ENCODE results near the gene HRAS. TPM values are rescaled to one million over a fixed set of nuclear protein-coding genes. Genes with fewer than 3 reads are reported as not detected.

The HRAS gene
- 44.9 and 70.6 TPM in 2 replicates for total RNA-seq (2012; rRNA removed)

GRCh38 chr11:535519-536454 is at the start of gene HRAS:
TSS of gene HRAS (minus strand) at chr11:535576.
- Histone ChIP-seq H3K9ac (ENCODE audit: low read depth, low read length) (peak within 1 kb of the TSS; percentile 87), H3K36me3 (ENCODE audit: insufficient read depth, low read length) (peaks cover 23% of the 10 kb centered on the region), H3K4me1 (ENCODE audit: control insufficient read depth, insufficient read depth, low read length) (peaks cover 24% of the 10 kb centered on the region), H3K9me3 (replicated peaks; ENCODE audit: low read length) (no peaks in the 10 kb centered on the region), H3K27me3 (ENCODE audit: control insufficient read depth, insufficient read depth, low read length) (no peaks in the 10 kb centered on the region), H3K4me2 (ENCODE audit: low read length) (peak within 1 kb of the TSS; percentile 96), H3K4me3 (ENCODE audit: low read length) (peak within 1 kb of the TSS; percentile 98)

GRCh38 chr11:584287-584686 is 48.9 kb upstream of the HRAS start:
- H3K4me2 ChIP-seq (ENCODE audit: low read length), result no peak overlapping the region
- H3K36me3 ChIP-seq (ENCODE audit: insufficient read depth, low read length), result peaks cover 34% of the 10 kb centered on the region

GRCh38 chr11:581752-582151 is 46.4 kb upstream of the HRAS start:
- no peaks in the 10 kb centered on the region for H3K27me3 ChIP-seq (ENCODE audit: control insufficient read depth, insufficient read depth, low read length)
- H3K9ac ChIP-seq (ENCODE audit: low read depth, low read length), result no peak overlapping the region
- H3K4me3 ChIP-seq (ENCODE audit: low read length), result no peak overlapping the region
- no peak overlapping the region for H3K4me2 ChIP-seq (ENCODE audit: low read length)
- peaks cover 15% of the 10 kb centered on the region for H3K36me3 ChIP-seq (ENCODE audit: insufficient read depth, low read length)
- peaks cover 26% of the 10 kb centered on the region for H3K4me1 ChIP-seq (ENCODE audit: control insufficient read depth, insufficient read depth, low read length)
- no peaks in the 10 kb centered on the region for H3K9me3 ChIP-seq (replicated peaks; ENCODE audit: low read length)

More at GRCh38 chr11:584287-584686, 48.9 kb upstream of the HRAS start:
- Histone ChIP-seq H3K9ac (ENCODE audit: low read depth, low read length) (no peak overlapping the region), H3K9me3 (replicated peaks; ENCODE audit: low read length) (no peaks in the 10 kb centered on the region), H3K4me3 (ENCODE audit: low read length) (no peak overlapping the region), H3K27me3 (ENCODE audit: control insufficient read depth, insufficient read depth, low read length) (no peaks in the 10 kb centered on the region), H3K4me1 (ENCODE audit: control insufficient read depth, insufficient read depth, low read length) (peaks cover 21% of the 10 kb centered on the region)

- no peak overlapping the region for H3K4me3 ChIP-seq (ENCODE audit: low read length)
- no peak overlapping the region for H3K9ac ChIP-seq (ENCODE audit: low read depth, low read length)
- H3K36me3 ChIP-seq (ENCODE audit: insufficient read depth, low read length), result peaks cover 12% of the 10 kb centered on the region
Observed at GRCh38 chr11:581342-581741, 46.0 kb upstream of the HRAS start.

GRCh38 chr11:579830-580601 is 44.6 kb upstream of the HRAS start:
- H3K36me3 ChIP-seq (ENCODE audit: insufficient read depth, low read length), result peaks cover 10% of the 10 kb centered on the region
- no peak overlapping the region for H3K9ac ChIP-seq (ENCODE audit: low read depth, low read length)
- H3K9me3 ChIP-seq (replicated peaks; ENCODE audit: low read length), result no peaks in the 10 kb centered on the region
- no peak overlapping the region for H3K4me3 ChIP-seq (ENCODE audit: low read length)
- peak overlapping the region; percentile 32 for H3K4me2 ChIP-seq (ENCODE audit: low read length)
- peaks cover 31% of the 10 kb centered on the region for H3K4me1 ChIP-seq (ENCODE audit: control insufficient read depth, insufficient read depth, low read length)
- no peaks in the 10 kb centered on the region for H3K27me3 ChIP-seq (ENCODE audit: control insufficient read depth, insufficient read depth, low read length)

More at GRCh38 chr11:581342-581741, 46.0 kb upstream of the HRAS start:
- peaks cover 26% of the 10 kb centered on the region for H3K4me1 ChIP-seq (ENCODE audit: control insufficient read depth, insufficient read depth, low read length)
- no peaks in the 10 kb centered on the region for H3K27me3 ChIP-seq (ENCODE audit: control insufficient read depth, insufficient read depth, low read length)
- no peak overlapping the region for H3K4me2 ChIP-seq (ENCODE audit: low read length)
- no peaks in the 10 kb centered on the region for H3K9me3 ChIP-seq (replicated peaks; ENCODE audit: low read length)

- Histone ChIP-seq H3K4me1 (ENCODE audit: control insufficient read depth, insufficient read depth, low read length) (peaks cover 34% of the 10 kb centered on the region), H3K4me2 (ENCODE audit: low read length) (peak overlapping the region; percentile 89), H3K4me3 (ENCODE audit: low read length) (peak overlapping the region; percentile 90), H3K9me3 (replicated peaks; ENCODE audit: low read length) (no peaks in the 10 kb centered on the region), H3K27me3 (ENCODE audit: control insufficient read depth, insufficient read depth, low read length) (no peaks in the 10 kb centered on the region), H3K36me3 (ENCODE audit: insufficient read depth, low read length) (peaks cover 2% of the 10 kb centered on the region), H3K9ac (ENCODE audit: low read depth, low read length) (peak overlapping the region; percentile 98)
Observed at GRCh38 chr11:578276-579035, 43.1 kb upstream of the HRAS start.

GRCh38 chr11:577611-577894 is 42.2 kb upstream of the HRAS start:
- peak overlapping the region; percentile 98 for H3K9ac ChIP-seq (ENCODE audit: low read depth, low read length)
- H3K4me3 ChIP-seq (ENCODE audit: low read length), result peak overlapping the region; percentile 90
- H3K4me1 ChIP-seq (ENCODE audit: control insufficient read depth, insufficient read depth, low read length), result peaks cover 34% of the 10 kb centered on the region

GRCh38 chr11:576811-577610 is 41.6 kb upstream of the HRAS start:
- peaks cover 34% of the 10 kb centered on the region for H3K4me1 ChIP-seq (ENCODE audit: control insufficient read depth, insufficient read depth, low read length)
- H3K4me3 ChIP-seq (ENCODE audit: low read length), result peak overlapping the region; percentile 90
- peak overlapping the region; percentile 89 for H3K4me2 ChIP-seq (ENCODE audit: low read length)
- no peaks in the 10 kb centered on the region for H3K9me3 ChIP-seq (replicated peaks; ENCODE audit: low read length)
- H3K27me3 ChIP-seq (ENCODE audit: control insufficient read depth, insufficient read depth, low read length), result no peaks in the 10 kb centered on the region
- H3K9ac ChIP-seq (ENCODE audit: low read depth, low read length), result peak overlapping the region; percentile 98
- H3K36me3 ChIP-seq (ENCODE audit: insufficient read depth, low read length), result no peaks in the 10 kb centered on the region

More at GRCh38 chr11:577611-577894, 42.2 kb upstream of the HRAS start:
- Histone ChIP-seq H3K4me2 (ENCODE audit: low read length) (peak overlapping the region; percentile 89), H3K36me3 (ENCODE audit: insufficient read depth, low read length) (no peaks in the 10 kb centered on the region), H3K27me3 (ENCODE audit: control insufficient read depth, insufficient read depth, low read length) (no peaks in the 10 kb centered on the region), H3K9me3 (replicated peaks; ENCODE audit: low read length) (no peaks in the 10 kb centered on the region)

GRCh38 chr11:575996-576768 is 40.8 kb upstream of the HRAS start, which contains the start of gene PHRF1:
TSS of gene PHRF1 (plus strand) at chr11:576470. CDS start at chr11:581513, 5,043 bp downstream.
- no peaks in the 10 kb centered on the region for H3K36me3 ChIP-seq (ENCODE audit: insufficient read depth, low read length)
- peak within 1 kb of the TSS; percentile 90 for H3K4me3 ChIP-seq (ENCODE audit: low read length)
- no peaks in the 10 kb centered on the region for H3K9me3 ChIP-seq (replicated peaks; ENCODE audit: low read length)
- peak within 1 kb of the TSS; percentile 97 for H3K4me2 ChIP-seq (ENCODE audit: low read length)
- H3K27me3 ChIP-seq (ENCODE audit: control insufficient read depth, insufficient read depth, low read length), result no peaks in the 10 kb centered on the region
- H3K4me1 ChIP-seq (ENCODE audit: control insufficient read depth, insufficient read depth, low read length), result peaks cover 34% of the 10 kb centered on the region
- peak within 1 kb of the TSS; percentile 98 for H3K9ac ChIP-seq (ENCODE audit: low read depth, low read length)
